ENCODE results near the gene SHB.

The SHB gene

DNA sequence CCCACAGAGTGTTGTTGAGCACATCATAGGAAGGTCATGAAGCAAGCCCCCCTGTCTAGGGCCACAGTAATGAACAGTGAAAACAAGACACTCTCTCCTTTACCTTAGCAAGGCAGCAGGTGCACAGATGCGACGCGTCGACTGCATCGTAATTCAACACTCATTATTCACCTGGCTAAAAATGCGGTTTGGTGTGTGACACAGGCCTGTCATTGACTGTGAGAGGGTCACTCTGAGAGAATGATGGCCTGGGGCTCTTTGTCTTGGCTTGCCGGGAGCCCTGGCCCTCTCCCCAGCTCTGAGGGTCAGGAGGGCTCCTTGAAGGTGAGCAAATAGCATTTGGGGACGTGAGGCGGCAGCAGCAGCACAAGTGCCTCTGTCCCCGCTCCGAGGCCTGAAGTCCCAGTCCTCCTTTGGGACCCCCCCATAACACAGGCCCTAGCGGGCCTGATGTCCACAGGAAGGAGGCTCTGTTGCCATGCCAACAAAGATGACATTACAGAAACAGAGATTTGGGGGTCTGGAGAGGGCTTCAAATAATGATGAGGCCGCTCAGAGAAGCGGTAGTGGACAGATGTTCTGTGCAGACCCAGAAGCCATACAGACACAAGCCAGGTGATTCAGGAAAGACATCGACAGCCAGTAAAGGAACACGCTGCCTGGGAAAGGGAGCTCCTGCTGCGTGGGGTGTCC, 46.7 kb downstream of the SHB start:
- DNase-seq = peak; percentile 23

GRCh38 chr9:38020151-38021076, 48.6 kb downstream of the SHB start:
- no peak for DNase-seq

DNA sequence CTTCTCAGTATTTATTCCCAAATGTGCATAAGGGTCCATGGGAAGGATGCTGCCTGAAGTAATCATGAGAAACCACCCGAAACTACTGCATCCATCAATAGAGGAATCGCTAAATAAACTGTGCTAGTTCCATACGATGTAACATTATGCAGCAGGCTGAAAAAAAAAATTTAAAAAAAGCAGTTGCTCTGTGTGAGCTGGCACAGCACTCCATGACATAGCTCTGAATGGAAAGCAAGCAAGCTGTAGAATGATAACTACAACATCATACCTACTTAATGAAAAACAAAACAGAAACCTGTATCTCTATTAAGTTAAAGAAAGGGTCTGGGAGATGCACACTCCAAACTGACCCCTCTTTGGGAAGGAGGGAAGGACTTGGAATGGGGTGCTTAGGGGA, 49.3 kb downstream of the SHB start:
- DNase-seq = no peak

- DNase-seq = peak; percentile 62
Measured at GRCh38 chr9:38018958-38019602, 49.9 kb downstream of the SHB start.

GRCh38 chr9:38018241-38018957, 50.6 kb downstream of the SHB start:
- no peak for DNase-seq

DNA sequence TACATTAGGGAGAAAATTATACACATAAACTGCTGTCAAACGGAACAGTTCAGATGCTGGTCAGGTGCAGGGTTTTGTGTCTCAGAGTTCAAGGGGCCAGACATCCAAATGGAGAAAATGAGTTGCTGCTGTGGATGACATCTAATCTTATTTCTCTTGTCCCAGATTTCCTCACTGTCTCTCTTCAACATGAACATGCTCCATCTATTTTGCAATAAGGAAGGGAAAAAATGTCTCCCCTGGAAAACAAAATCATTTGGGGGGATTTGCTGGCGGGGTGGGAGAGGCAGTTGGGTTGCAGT, 51.2 kb downstream of the SHB start:
- DNase-seq = no peak

DNA sequence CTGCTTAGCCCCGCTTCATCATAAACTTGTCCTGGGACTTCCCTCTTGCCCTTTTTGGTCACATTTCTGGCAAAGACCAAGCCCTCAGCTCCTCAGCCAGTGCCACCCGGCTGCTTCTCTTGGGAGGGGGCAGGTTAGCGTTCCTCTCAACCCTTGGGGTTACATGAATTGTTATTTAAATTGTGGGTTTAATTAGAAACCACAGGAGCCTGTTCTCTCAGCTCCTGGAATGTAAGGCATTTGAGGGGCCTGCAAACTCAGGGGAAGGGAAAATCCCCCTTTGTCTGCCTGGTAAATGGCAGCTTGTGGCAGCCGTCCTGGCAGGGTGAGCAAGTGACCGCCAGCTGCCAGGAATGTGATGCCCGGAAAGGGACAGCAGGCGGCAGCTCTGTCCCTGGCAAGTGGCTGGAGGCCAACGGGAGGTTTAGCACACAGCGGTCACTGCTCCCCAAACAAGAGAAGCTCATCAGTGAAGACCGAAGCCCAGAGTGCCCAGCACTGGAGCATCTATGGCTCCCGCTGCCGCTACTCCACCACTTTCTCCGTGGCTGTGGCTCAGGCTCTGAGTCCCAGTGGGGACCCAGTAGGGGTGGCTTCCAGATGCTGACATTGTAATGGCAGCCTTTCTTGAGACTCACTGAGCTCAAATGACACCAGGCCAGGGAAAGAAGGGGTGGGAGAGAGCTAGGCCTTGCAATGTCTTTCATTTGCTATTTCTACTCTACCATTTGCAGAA, 51.7 kb downstream of the SHB start:
- DNase-seq = no peak

DNA sequence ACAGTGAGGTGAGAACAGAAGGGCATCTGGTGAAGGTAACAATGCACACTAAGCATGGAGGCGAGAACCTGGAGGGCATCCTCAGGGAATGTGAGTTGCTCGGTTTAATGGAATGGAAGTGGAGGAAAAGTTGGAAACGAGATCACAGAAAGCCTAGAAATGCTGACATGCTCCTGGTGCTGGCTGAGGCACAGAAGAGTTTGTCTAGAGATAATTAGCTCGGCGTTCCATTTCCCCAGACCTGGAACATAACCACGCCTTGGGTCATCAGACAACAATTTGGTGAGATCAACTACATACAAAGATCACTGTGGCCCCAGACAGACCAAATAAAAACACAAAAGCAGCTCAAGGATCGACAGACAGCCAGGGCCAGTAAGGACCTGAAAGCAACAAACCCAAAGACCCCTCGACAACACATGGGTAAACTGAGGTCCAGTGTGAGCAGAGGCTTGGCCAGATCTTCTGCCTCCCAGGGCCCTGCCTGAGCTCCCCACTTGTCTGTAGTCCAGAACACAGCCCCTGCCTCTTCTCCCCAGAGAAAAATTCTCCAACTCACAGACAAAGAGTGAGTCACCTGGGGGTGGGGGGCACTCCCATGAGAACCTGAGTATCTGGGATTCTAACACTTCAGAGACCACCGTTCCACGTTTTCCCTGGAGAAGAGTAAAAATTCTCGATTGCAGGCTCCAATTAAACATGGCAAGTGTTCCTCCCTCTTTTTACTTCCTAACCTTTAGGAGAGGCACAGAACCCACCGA, 52.5 kb downstream of the SHB start:
- DNase-seq = no peak

GRCh38 chr9:38015906-38016305, 53.1 kb downstream of the SHB start:
- DNase-seq = no peak

GRCh38 chr9:38015266-38015665, 53.8 kb downstream of the SHB start:
- no peak for DNase-seq

DNA sequence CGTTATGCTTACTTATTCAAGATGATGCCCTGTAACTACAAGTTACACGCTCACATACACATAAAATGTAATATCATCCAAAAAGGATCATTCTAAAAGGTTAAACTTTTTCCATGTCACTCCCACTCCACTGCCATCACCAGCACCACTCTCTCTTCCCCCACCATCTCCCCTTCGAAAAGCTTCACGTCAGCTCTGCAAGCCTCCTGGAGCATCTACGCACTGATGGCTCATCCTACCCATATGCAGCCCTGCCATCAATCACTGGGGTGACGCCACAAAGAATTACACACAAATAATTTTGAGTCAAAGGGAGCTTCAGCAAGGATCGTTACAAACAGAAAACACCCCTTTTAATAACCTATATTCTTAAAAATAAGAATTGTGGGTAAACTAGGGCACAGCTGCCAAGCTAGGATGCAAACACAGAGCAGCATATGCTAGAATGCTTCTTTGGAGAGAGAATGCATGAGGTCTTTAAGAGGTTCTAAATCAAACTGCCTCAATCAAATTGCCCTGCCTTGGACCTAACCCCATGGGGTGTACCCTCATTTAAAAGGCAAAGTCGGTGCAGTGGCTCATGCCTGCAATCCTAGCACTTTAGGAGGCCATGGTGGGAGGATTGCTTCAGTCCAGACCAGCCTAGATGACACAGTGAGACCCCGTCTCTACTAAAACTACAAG, 56.1 kb downstream of the SHB start:
- DNase-seq = no peak

GRCh38 chr9:38011991-38012390, 57.0 kb downstream of the SHB start:
- DNase-seq = no peak

DNA sequence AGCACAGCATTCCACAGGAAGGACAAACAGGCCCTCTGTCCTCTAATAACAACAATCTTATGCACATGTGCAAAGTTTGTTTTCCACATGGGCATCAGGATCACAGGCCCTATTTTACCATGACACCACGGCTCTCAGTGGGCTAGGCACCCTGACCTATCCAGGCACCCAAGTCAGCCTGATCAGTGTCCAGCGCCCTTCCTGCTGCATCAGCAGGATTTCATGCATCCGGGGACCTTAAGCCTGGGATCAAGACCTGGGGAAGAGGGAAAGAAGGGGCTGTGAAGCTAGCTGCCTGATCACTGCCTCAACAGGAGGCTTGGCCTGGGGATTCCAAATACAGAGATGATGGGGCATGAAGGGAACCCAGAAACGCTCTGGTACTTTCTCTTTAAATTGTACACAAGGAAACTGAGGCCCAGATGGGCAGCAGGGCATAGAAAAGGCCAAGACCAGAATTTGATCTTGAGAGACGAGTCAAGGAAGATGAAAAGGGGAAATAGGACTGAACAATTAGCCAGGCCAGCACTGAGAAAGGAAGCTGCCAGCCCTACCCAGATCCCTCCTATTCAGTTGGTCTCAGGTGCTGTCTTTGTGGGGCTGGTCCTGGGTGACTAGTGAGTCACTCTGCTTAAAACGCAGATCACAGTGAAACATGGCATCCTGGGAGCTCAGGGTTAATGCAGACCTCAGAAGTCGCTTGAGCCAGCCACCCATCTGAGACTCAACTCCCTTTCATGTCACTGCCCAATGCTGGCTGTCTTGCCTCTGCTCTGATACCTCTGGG, 57.9 kb downstream of the SHB start:
- DNase-seq = no peak

DNA sequence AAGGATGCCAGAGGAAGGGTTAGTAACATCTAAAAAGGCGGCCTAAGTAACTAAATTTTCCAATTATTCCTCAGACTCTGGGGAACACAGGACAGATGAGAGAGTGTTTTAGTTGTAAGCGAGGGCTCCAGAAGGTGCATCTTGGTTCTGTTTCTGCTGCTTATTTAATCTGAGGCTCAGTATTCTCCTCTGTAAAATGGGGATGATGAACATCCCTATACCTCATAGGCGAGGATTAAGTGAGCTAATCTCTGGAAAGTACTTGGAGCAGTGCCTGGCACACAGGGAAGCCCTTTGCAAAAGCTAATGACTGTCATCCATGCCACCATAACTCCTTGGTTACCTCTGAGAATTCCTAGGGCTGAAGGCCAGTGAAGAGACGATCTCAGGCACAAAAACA, 59.0 kb downstream of the SHB start:
- DNase-seq = no peak

- no peak for DNase-seq
Measured at GRCh38 chr9:38009035-38009501, 60.0 kb downstream of the SHB start.

DNA sequence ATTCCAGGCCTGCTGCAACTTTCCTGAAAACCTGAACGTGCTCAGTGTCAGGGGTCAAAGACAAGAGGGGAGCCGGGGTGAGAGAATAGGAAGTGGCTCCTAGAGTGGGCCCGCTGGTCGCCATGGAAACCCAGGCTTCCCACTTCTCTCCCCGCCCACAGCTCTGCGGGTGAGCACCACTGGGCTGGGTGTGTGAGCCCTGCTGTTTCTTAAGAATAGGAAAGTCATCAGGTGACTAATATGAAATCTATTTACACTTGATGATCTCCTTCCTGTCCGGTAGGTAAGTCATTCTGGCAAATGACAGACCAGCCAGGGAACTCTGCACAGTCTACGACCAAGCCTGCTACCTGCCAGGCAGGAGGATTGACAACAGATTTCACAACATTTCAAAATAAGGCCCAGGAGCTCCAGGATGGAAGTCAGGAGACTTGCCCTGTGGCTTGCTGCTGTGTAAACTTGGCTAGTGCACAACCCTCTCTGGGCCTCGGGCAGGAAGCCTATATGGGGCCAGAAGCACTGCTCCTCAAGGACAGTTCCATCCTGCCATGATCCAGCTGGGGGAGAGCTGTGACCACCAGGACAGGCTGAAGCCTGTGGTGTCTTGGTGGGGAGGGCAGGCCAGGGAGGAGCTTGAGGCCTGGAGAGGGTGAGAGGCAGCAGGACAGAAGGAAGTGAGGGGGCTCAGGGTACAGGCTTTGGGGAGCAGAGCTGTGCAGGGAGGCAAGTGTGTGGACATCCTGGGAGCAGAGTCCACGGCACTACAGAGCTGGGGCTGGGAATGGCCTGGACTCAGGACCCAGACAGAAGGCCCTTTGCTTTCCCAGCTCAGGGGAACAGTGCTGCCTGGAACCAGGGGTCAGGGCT, 60.6 kb downstream of the SHB start:
- DNase-seq = no peak

GRCh38 chr9:38007016-38007415, 62.0 kb downstream of the SHB start:
- DNase-seq = no peak

DNA sequence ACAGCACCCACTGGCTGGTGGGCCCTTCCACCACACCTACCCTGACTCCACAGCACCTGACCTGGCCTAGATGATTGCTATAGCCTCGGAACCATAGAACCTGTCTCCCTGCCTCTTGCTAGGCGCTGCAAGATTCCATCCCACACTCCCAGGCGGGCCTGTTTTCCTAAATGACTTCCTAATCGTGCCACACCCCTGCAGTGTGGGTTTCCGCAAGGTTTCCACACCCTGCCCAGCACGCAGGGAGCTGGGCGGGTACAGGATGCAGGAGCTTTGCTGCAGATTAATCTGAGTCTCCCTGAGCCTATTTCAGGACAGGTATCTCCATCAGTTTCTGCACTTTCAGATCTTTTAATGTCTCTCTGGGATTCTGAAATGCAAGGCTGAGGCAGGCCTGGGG, 62.9 kb downstream of the SHB start:
- no peak for DNase-seq
